GM23338 (cell line): Measurements from ENCODE around the gene FHAD1. TPM values are rescaled to one million over a fixed set of nuclear protein-coding genes. Genes with fewer than 3 reads are reported as not detected.

Source experiments
- ATAC-seq: fragments of 200-7000 bp; cut with Tn5 transposase; 3 replicates; pipeline ENCODE4 v1.9.1; 2020
- DNase-seq: peaks from one replicate; pipeline ENCODE4 v3.0.0-alpha.2; 2015; ENCODE audit warnings: low spot score
- H2AFZ ChIP-seq: fragments of 200-600 bp; sonication (generic); 2 replicates; pipeline ENCODE4 v1.8.0; 2016; ENCODE audit warnings: antibody characterized with exemption, mild to moderate bottlenecking, moderate library complexity
- H3F3A ChIP-seq: fragments of 200-600 bp; sonication (generic); replicated peaks from 2 replicates; pipeline ENCODE4 v1.8.0; 2017; ENCODE audit warnings: antibody characterized with exemption, mixed run types, low read depth
- H3K27ac ChIP-seq: fragments of 200-600 bp; sonication (generic); 2 replicates; pipeline ENCODE4 v1.6.1; 2016; ENCODE audit warnings: low read depth
- H3K27me3 ChIP-seq: fragments of 200-600 bp; sonication (generic); 2 replicates; pipeline ENCODE4 v1.8.0; 2016; ENCODE audit warnings: mild to moderate bottlenecking, mixed run types, moderate library complexity; ENCODE audit not compliant: insufficient read depth
- H3K36me3 ChIP-seq: fragments of 200-600 bp; sonication (generic); 2 replicates; pipeline ENCODE4 v1.8.0; 2016; ENCODE audit warnings: mild to moderate bottlenecking; ENCODE audit not compliant: insufficient read depth
- H3K4me1 ChIP-seq: fragments of 200-600 bp; sonication (generic); 2 replicates; pipeline ENCODE4 v1.8.0; 2016; ENCODE audit warnings: mild to moderate bottlenecking, moderate library complexity; ENCODE audit not compliant: insufficient read depth
- H3K4me2 ChIP-seq: fragments of 200-600 bp; sonication (generic); 2 replicates; pipeline ENCODE4 v1.7.1; 2017; ENCODE audit warnings: mixed run types
- H3K4me3 ChIP-seq: fragments of 200-600 bp; sonication (generic); 2 replicates; pipeline ENCODE4 v1.6.1; 2016; ENCODE audit warnings: mixed run types
- H3K79me2 ChIP-seq: fragments of 200-600 bp; sonication (generic); replicated peaks from 2 replicates; pipeline ENCODE4 v1.8.0; 2017; ENCODE audit warnings: mild to moderate bottlenecking; ENCODE audit not compliant: insufficient read depth
- H3K9me2 ChIP-seq: fragments of 200-600 bp; sonication (generic); 2 replicates; pipeline ENCODE4 v1.8.0; 2017; ENCODE audit not compliant: insufficient read depth
- H4K20me1 ChIP-seq: fragments of 200-600 bp; sonication (generic); replicated peaks from 2 replicates; pipeline ENCODE4 v1.8.0; 2017; ENCODE audit warnings: mild to moderate bottlenecking; ENCODE audit not compliant: insufficient read depth
- H3K27ac Mint-ChIP-seq: 2 replicates; pipeline ENCODE4 v1.8.0; 2020; ENCODE audit warnings: inconsistent platforms, mild to moderate bottlenecking, moderate library complexity, mixed read lengths
- H3K27me3 Mint-ChIP-seq: 3 replicates; pipeline ENCODE4 v1.8.0; 2022; ENCODE audit warnings: low read depth, mild to moderate bottlenecking, moderate library complexity, mixed read lengths, inconsistent platforms; ENCODE audit not compliant: insufficient read depth, poor library complexity
- H3K36me3 Mint-ChIP-seq: 3 replicates; pipeline ENCODE4 v1.8.0; 2021; ENCODE audit warnings: low read depth, mild to moderate bottlenecking, inconsistent platforms, moderate library complexity, mixed read lengths
- H3K4me1 Mint-ChIP-seq: 3 replicates; pipeline ENCODE4 v1.8.0; 2020; ENCODE audit warnings: mild to moderate bottlenecking, inconsistent platforms, mixed read lengths
- H3K4me3 Mint-ChIP-seq: 3 replicates; pipeline ENCODE4 v1.8.0; 2021; ENCODE audit warnings: moderate library complexity, mild to moderate bottlenecking, inconsistent platforms, mixed read lengths
- H3K9me3 Mint-ChIP-seq: 3 replicates; pipeline ENCODE4 v1.8.0; 2020; ENCODE audit warnings: moderate library complexity, mild to moderate bottlenecking, inconsistent platforms, mixed read lengths
- CREB1 ChIP-seq: fragments of 250-450 bp; sonication (Bioruptor Pico); IDR thresholded peaks from 2 replicates; pipeline ENCODE4 v1.5.0; 2020; ENCODE audit warnings: low read depth, mild to moderate bottlenecking, moderate library complexity
- EZH2 ChIP-seq: fragments of 200-600 bp; sonication (generic); IDR thresholded peaks from one replicate; pipeline ENCODE4 v1.8.0; 2017; ENCODE audit warnings: antibody characterized with exemption, mild to moderate bottlenecking, low read depth; ENCODE audit not compliant: unreplicated experiment
- EZH2phosphoT487 ChIP-seq: fragments of 200-600 bp; sonication (generic); IDR thresholded peaks from one replicate; pipeline ENCODE4 v1.8.1; 2018; ENCODE audit warnings: antibody characterized with exemption; ENCODE audit not compliant: unreplicated experiment
- JUNB ChIP-seq: IDR thresholded peaks from one replicate; pipeline ENCODE4 v1.6.1; 2016; ENCODE audit warnings: antibody characterized with exemption; ENCODE audit not compliant: unreplicated experiment
- NANOG ChIP-seq: IDR thresholded peaks from 2 replicates; pipeline ENCODE4 v1.6.1; 2016; ENCODE audit warnings: antibody characterized with exemption, borderline replicate concordance
- POLR2AphosphoS5 ChIP-seq: IDR thresholded peaks from 2 replicates; pipeline ENCODE4 v1.6.1; 2016; ENCODE audit warnings: antibody characterized with exemption, low read depth
- STAT1 ChIP-seq: IDR thresholded peaks from one replicate; pipeline ENCODE4 v1.6.1; 2016; ENCODE audit warnings: antibody characterized with exemption; ENCODE audit not compliant: unreplicated experiment
- ZNF114 ChIP-seq: fragments of 250-450 bp; sonication (Bioruptor Pico); IDR thresholded peaks from 2 replicates; pipeline ENCODE4 v1.5.0; 2020; ENCODE audit warnings: mild to moderate bottlenecking, moderate library complexity
- ZNF331 ChIP-seq: fragments of 250-450 bp; sonication (Bioruptor Pico); IDR thresholded peaks from 2 replicates; pipeline ENCODE4 v1.5.0; 2020; ENCODE audit warnings: low read depth, mild to moderate bottlenecking, moderate library complexity
- polyA plus RNA-seq: library from polyadenylated mRNA; unstranded; fragments of >200 nt; fragmentation: Nextera tagmentation; extraction: Ambion mirVana; gene quantifications from 2 replicates; pipeline ENCODE4 v1.2.1, GENCODE V29; 2016
- total RNA-seq: library from RNA; depleted of rRNA; stranded (reverse); fragments of >200 nt; shearing (Covaris generic); gene quantifications from 2 replicates; pipeline ENCODE4 v1.2.3, GENCODE V29; 2014
- TF ChIP-seq, protein P1 (sequence below): IDR thresholded peaks from one replicate; pipeline ENCODE4 v1.6.1; 2018; ENCODE audit warnings: antibody characterized with exemption; ENCODE audit not compliant: unreplicated experiment
- TF ChIP-seq, protein P2 (sequence below): fragments of 250-450 bp; sonication (Bioruptor Pico); IDR thresholded peaks from 2 replicates; pipeline ENCODE4 v1.5.0; 2020; ENCODE audit warnings: mild to moderate bottlenecking, moderate library complexity
- TF ChIP-seq, protein P3 (sequence below), 2 experiments: fragments of 200-600 bp in 1 of 2; sonication (generic) in 1 of 2; conservative IDR thresholded peaks; 2 replicates each; pipeline versions ENCODE4 v1.5.1 to v1.6.1; 2016 to 2017; ENCODE audit warnings: antibody characterized with exemption in 2 of 2, low read depth in 2 of 2, mild to moderate bottlenecking in 2 of 2, moderate library complexity in 1 of 2
- TF ChIP-seq, protein P4 (sequence below): IDR thresholded peaks from 2 replicates; pipeline ENCODE4 v1.6.1; 2016; ENCODE audit warnings: antibody characterized with exemption

Gene FHAD1
- total and polyA plus RNA-seq, 2 experiments from 2014 or later = 1.8 to 3.3 TPM

DNA sequence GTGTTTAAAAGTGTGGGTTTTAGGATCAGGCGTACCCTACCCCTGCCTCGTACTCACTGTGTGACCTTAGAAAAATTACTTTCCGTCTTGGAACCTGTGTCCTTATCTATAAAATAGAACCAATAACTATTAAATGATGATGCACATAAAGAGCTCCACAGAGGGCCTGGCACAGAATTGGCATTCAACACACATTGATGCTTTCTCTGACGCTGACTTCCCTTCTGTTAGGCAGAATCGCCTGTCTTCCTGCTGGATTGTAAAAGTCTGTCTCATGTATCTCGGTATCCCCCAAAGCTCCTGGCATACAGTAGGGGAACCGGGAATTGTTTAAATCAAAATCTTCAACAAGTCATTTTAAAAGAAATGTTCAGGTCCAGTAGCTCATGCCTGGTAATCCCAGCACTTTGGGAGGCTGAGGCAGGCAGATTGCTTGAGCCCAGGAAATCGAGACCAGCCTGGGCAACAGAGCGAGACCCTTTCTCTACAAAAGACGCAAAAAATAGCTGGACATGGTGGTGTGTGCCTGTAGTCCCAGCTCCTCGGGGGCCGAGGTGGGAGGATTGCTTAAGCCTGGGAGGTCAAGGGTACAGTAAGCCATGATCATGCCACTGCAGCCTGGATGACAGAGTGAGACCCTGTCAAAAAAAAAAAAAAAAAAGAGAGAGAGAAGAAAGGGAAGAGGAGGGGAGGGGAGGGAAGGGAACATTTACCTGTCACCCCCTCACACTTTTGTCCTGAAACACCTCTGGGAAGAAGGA is 41.3 kb upstream of the FHAD1 start:
- Mint-ChIP-seq H3K9me3 (no peaks in the 10 kb centered on the region), H3K4me1 (peaks cover 62% of the 10 kb centered on the region), H3K27ac (peak overlapping the region; percentile 84), H3K36me3 (no peaks in the 10 kb centered on the region), H3K4me3 (peak overlapping the region; percentile 64), H3K27me3 (peaks cover 11% of the 10 kb centered on the region)
- TF ChIP-seq EZH2 (no peak), JUNB (no peak), EZH2phosphoT487 (no peak), ZNF114 (CRISPR knock-in tag) (no peak), CREB1 (no peak), NANOG (no peak), STAT1 (no peak), POLR2AphosphoS5 (no peak), ZNF331 (CRISPR knock-in tag) (no peak)
- TF ChIP-seq, protein P1, sequence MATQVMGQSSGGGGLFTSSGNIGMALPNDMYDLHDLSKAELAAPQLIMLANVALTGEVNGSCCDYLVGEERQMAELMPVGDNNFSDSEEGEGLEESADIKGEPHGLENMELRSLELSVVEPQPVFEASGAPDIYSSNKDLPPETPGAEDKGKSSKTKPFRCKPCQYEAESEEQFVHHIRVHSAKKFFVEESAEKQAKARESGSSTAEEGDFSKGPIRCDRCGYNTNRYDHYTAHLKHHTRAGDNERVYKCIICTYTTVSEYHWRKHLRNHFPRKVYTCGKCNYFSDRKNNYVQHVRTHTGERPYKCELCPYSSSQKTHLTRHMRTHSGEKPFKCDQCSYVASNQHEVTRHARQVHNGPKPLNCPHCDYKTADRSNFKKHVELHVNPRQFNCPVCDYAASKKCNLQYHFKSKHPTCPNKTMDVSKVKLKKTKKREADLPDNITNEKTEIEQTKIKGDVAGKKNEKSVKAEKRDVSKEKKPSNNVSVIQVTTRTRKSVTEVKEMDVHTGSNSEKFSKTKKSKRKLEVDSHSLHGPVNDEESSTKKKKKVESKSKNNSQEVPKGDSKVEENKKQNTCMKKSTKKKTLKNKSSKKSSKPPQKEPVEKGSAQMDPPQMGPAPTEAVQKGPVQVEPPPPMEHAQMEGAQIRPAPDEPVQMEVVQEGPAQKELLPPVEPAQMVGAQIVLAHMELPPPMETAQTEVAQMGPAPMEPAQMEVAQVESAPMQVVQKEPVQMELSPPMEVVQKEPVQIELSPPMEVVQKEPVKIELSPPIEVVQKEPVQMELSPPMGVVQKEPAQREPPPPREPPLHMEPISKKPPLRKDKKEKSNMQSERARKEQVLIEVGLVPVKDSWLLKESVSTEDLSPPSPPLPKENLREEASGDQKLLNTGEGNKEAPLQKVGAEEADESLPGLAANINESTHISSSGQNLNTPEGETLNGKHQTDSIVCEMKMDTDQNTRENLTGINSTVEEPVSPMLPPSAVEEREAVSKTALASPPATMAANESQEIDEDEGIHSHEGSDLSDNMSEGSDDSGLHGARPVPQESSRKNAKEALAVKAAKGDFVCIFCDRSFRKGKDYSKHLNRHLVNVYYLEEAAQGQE = no peak
- TF ChIP-seq, protein P2, sequence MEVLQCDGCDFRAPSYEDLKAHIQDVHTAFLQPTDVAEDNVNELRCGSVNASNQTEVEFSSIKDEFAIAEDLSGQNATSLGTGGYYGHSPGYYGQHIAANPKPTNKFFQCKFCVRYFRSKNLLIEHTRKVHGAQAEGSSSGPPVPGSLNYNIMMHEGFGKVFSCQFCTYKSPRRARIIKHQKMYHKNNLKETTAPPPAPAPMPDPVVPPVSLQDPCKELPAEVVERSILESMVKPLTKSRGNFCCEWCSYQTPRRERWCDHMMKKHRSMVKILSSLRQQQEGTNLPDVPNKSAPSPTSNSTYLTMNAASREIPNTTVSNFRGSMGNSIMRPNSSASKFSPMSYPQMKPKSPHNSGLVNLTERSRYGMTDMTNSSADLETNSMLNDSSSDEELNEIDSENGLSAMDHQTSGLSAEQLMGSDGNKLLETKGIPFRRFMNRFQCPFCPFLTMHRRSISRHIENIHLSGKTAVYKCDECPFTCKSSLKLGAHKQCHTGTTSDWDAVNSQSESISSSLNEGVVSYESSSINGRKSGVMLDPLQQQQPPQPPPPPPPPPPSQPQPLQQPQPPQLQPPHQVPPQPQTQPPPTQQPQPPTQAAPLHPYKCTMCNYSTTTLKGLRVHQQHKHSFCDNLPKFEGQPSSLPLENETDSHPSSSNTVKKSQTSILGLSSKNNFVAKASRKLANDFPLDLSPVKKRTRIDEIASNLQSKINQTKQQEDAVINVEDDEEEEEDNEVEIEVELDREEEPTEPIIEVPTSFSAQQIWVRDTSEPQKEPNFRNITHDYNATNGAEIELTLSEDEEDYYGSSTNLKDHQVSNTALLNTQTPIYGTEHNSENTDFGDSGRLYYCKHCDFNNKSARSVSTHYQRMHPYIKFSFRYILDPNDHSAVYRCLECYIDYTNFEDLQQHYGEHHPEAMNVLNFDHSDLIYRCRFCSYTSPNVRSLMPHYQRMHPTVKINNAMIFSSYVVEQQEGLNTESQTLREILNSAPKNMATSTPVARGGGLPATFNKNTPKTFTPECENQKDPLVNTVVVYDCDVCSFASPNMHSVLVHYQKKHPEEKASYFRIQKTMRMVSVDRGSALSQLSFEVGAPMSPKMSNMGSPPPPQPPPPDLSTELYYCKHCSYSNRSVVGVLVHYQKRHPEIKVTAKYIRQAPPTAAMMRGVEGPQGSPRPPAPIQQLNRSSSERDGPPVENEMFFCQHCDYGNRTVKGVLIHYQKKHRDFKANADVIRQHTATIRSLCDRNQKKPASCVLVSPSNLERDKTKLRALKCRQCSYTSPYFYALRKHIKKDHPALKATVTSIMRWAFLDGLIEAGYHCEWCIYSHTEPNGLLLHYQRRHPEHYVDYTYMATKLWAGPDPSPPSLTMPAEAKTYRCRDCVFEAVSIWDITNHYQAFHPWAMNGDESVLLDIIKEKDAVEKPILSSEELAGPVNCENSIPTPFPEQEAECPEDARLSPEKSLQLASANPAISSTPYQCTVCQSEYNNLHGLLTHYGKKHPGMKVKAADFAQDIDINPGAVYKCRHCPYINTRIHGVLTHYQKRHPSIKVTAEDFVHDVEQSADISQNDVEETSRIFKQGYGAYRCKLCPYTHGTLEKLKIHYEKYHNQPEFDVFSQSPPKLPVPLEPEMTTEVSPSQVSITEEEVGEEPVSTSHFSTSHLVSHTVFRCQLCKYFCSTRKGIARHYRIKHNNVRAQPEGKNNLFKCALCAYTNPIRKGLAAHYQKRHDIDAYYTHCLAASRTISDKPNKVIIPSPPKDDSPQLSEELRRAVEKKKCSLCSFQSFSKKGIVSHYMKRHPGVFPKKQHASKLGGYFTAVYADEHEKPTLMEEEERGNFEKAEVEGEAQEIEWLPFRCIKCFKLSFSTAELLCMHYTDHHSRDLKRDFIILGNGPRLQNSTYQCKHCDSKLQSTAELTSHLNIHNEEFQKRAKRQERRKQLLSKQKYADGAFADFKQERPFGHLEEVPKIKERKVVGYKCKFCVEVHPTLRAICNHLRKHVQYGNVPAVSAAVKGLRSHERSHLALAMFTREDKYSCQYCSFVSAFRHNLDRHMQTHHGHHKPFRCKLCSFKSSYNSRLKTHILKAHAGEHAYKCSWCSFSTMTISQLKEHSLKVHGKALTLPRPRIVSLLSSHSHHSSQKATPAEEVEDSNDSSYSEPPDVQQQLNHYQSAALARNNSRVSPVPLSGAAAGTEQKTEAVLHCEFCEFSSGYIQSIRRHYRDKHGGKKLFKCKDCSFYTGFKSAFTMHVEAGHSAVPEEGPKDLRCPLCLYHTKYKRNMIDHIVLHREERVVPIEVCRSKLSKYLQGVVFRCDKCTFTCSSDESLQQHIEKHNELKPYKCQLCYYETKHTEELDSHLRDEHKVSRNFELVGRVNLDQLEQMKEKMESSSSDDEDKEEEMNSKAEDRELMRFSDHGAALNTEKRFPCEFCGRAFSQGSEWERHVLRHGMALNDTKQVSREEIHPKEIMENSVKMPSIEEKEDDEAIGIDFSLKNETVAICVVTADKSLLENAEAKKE = no peak
- TF ChIP-seq, protein P3, sequence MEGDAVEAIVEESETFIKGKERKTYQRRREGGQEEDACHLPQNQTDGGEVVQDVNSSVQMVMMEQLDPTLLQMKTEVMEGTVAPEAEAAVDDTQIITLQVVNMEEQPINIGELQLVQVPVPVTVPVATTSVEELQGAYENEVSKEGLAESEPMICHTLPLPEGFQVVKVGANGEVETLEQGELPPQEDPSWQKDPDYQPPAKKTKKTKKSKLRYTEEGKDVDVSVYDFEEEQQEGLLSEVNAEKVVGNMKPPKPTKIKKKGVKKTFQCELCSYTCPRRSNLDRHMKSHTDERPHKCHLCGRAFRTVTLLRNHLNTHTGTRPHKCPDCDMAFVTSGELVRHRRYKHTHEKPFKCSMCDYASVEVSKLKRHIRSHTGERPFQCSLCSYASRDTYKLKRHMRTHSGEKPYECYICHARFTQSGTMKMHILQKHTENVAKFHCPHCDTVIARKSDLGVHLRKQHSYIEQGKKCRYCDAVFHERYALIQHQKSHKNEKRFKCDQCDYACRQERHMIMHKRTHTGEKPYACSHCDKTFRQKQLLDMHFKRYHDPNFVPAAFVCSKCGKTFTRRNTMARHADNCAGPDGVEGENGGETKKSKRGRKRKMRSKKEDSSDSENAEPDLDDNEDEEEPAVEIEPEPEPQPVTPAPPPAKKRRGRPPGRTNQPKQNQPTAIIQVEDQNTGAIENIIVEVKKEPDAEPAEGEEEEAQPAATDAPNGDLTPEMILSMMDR (conservative IDR thresholded peaks at IDR 0.05; ENCODE audit: low read depth in 2 of 2) = no peak
- TF ChIP-seq, protein P4, sequence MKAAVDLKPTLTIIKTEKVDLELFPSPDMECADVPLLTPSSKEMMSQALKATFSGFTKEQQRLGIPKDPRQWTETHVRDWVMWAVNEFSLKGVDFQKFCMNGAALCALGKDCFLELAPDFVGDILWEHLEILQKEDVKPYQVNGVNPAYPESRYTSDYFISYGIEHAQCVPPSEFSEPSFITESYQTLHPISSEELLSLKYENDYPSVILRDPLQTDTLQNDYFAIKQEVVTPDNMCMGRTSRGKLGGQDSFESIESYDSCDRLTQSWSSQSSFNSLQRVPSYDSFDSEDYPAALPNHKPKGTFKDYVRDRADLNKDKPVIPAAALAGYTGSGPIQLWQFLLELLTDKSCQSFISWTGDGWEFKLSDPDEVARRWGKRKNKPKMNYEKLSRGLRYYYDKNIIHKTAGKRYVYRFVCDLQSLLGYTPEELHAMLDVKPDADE = no peak
- no peaks in the 10 kb centered on the region for H3K9me2 ChIP-seq
- H3K27ac ChIP-seq = peak overlapping the region; percentile 92
- H3K27me3 ChIP-seq = no peaks in the 10 kb centered on the region
- H3K79me2 ChIP-seq = no peaks in the 10 kb centered on the region; the same call in 1 of the 2 replicates
- no peak for DNase-seq
- H2AFZ ChIP-seq = no peak overlapping the region
- peaks cover 8% of the 10 kb centered on the region for H3F3A ChIP-seq
- H3K4me3 ChIP-seq = peak overlapping the region; percentile 29
- H3K36me3 ChIP-seq = no peaks in the 10 kb centered on the region
- peak overlapping the region; percentile 61 for H3K4me2 ChIP-seq
- no peaks in the 10 kb centered on the region for H4K20me1 ChIP-seq
- peaks cover 29% of the 10 kb centered on the region for H3K4me1 ChIP-seq
- ATAC-seq = no peak
